SH-SY5Y (cell line): ENCODE results near the gene ADORA2A.

ENCODE experiments used
- GATA2 ChIP-seq: IDR thresholded peaks from 2 replicates; pipeline ENCODE4 v1.6.1; 2011; ENCODE audit warnings: mild to moderate bottlenecking, low read depth, low read length
- GATA3 ChIP-seq: IDR thresholded peaks from 2 replicates; pipeline ENCODE4 v1.6.1; 2011; ENCODE audit warnings: low read depth, mild to moderate bottlenecking, low read length, moderate library complexity

Gene ADORA2A

DNA sequence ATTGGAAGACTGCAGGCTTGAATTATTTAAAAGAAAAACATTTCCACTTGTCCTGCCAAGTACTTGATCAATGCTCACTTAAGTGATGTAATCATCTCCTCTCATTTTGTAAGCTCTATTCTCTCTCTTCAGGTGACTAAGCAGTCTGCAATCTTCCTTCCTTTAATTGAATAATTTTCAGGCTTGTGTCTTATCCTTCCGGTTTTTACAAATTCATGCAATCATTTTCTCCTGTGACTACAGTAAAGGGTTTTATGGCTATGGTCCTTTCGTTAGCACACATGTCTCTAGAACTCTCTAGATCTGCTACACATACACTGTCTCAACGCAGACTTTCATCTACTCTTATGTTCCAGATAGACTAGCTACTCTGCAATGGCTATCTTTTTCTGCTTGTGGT is 55.2 kb downstream of the ADORA2A start:
- no peak for TF ChIP-seq GATA3
- TF ChIP-seq GATA2 = no peak

DNA sequence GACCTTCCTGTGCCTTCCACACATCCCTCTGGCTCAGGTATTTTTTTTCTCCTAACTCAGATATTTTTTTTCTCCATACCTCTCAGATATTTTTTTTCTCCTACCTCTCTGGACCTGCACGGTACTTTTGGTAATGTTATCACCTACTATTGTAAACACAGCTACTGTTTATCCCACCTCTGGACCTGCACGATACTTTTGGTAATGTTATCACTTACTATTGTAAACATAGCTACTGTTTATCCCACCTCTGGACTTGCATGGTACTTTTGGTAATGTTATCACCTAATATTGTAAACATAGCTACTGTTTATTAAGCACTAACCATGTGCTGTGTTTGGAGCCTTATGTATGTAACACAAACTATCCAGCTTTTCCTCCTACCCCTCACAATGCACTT is 55.6 kb downstream of the ADORA2A start:
- TF ChIP-seq GATA2 = no peak
- TF ChIP-seq GATA3 = no peak

- TF ChIP-seq GATA2 = no peak
- no peak for TF ChIP-seq GATA3
Measured at GRCh38 chr22:24483976-24484545, 56.7 kb downstream of the ADORA2A start.

GRCh38 chr22:24485170-24485569 is 57.8 kb downstream of the ADORA2A start:
- TF ChIP-seq GATA3 (no peak), GATA2 (no peak)

- TF ChIP-seq GATA2 = no peak
- no peak for TF ChIP-seq GATA3
Measured at GRCh38 chr22:24485608-24486007, 58.2 kb downstream of the ADORA2A start.

- TF ChIP-seq GATA2 (no peak), GATA3 (no peak)
Measured at GRCh38 chr22:24486501-24486921, 59.1 kb downstream of the ADORA2A start.

- no peak for TF ChIP-seq GATA3
- TF ChIP-seq GATA2 = no peak
Measured at GRCh38 chr22:24489011-24489410, 61.6 kb downstream of the ADORA2A start.
